ENCODE results near the gene PTPRE. TPM values are rescaled to one million over a fixed set of nuclear protein-coding genes. Genes with fewer than 3 reads are reported as not detected.

PTPRE gene
- total RNA-seq, 4 donors from 2014 or later, result 10.2 to 46.8 (median 28.8) TPM

GRCh38 chr10:128044186-128044585 is 137.3 kb downstream of the PTPRE start:
- no peak for DNase-seq (ENCODE audit: low spot score in 2 of 2)
- Histone ChIP-seq H3K4me3 (no peak overlapping the region), H3K36me3 (no peaks in the 10 kb centered on the region), H3K27ac (no peak overlapping the region), H3K9me3 (no peaks in the 10 kb centered on the region), H3K27me3 (no peaks in the 10 kb centered on the region), H3K4me1 (peaks cover 31% of the 10 kb centered on the region)
- WGBS, result 92% methylated on average over 3 of the region's 3 CpGs
- no peak for TF ChIP-seq POLR2AphosphoS5 (IDR thresholded peaks at IDR 0.05)
- no peak for TF ChIP-seq POLR2A (IDR thresholded peaks at IDR 0.05)
- no peak for TF ChIP-seq EP300 (IDR thresholded peaks at IDR 0.05)
- no peak for TF ChIP-seq CTCF (IDR thresholded peaks at IDR 0.05)

GRCh38 chr10:128044961-128045832 is 138.3 kb downstream of the PTPRE start:
- Histone ChIP-seq H3K4me1 (peaks cover 40% of the 10 kb centered on the region), H3K9me3 (no peaks in the 10 kb centered on the region), H3K27me3 (no peaks in the 10 kb centered on the region), H3K4me3 (no peak overlapping the region), H3K27ac (no peak overlapping the region), H3K36me3 (no peaks in the 10 kb centered on the region)
- 77% methylated on average over 3 of the region's 16 CpGs for WGBS
- TF ChIP-seq POLR2AphosphoS5 (IDR thresholded peaks at IDR 0.05) (no peak), POLR2A (IDR thresholded peaks at IDR 0.05) (no peak), EP300 (IDR thresholded peaks at IDR 0.05) (no peak), CTCF (IDR thresholded peaks at IDR 0.05) (no peak)
- peak in 1 of 2 donors; percentile 42 for DNase-seq (ENCODE audit: low spot score in 2 of 2)

GRCh38 chr10:128045833-128046120 is 138.9 kb downstream of the PTPRE start:
- no peaks in the 10 kb centered on the region for H3K9me3 ChIP-seq
- no peak for DNase-seq (ENCODE audit: low spot score in 2 of 2)
- no peak overlapping the region for H3K27ac ChIP-seq
- peaks cover 45% of the 10 kb centered on the region for H3K4me1 ChIP-seq
- no peaks in the 10 kb centered on the region for H3K36me3 ChIP-seq
- no peaks in the 10 kb centered on the region for H3K27me3 ChIP-seq
- TF ChIP-seq CTCF (IDR thresholded peaks at IDR 0.05) (no peak), POLR2AphosphoS5 (IDR thresholded peaks at IDR 0.05) (no peak), POLR2A (IDR thresholded peaks at IDR 0.05) (no peak), EP300 (IDR thresholded peaks at IDR 0.05) (no peak)
- H3K4me3 ChIP-seq, result no peak overlapping the region
- 88% methylated on average over 6 of the region's 6 CpGs for WGBS

- no peaks in the 10 kb centered on the region for H3K9me3 ChIP-seq
- 74% methylated on average over 23 of the region's 23 CpGs for WGBS
- H3K27me3 ChIP-seq, result no peaks in the 10 kb centered on the region
- H3K4me3 ChIP-seq, result no peak overlapping the region
- TF ChIP-seq POLR2AphosphoS5 (IDR thresholded peaks at IDR 0.05) (no peak), CTCF (IDR thresholded peaks at IDR 0.05) (no peak), EP300 (IDR thresholded peaks at IDR 0.05) (no peak), POLR2A (IDR thresholded peaks at IDR 0.05) (no peak)
- H3K36me3 ChIP-seq, result no peaks in the 10 kb centered on the region
- peaks cover 46% of the 10 kb centered on the region for H3K4me1 ChIP-seq
- no peak overlapping the region for H3K27ac ChIP-seq
- DNase-seq (ENCODE audit: low spot score in 2 of 2), result no peak
Measured at GRCh38 chr10:128046156-128046952, 139.5 kb downstream of the PTPRE start.

- Histone ChIP-seq H3K4me1 (peaks cover 46% of the 10 kb centered on the region), H3K4me3 (peak overlapping the region; percentile 45), H3K27me3 (no peaks in the 10 kb centered on the region), H3K36me3 (peaks cover 2% of the 10 kb centered on the region), H3K9me3 (no peaks in the 10 kb centered on the region), H3K27ac (peak overlapping the region; percentile 85)
- DNase-seq (ENCODE audit: low spot score in 2 of 2), result peak in 1 of 2 donors; percentile 46
- WGBS, result 69% methylated on average over 10 of the region's 10 CpGs
- TF ChIP-seq EP300 (IDR thresholded peaks at IDR 0.05) (no peak), POLR2A (IDR thresholded peaks at IDR 0.05) (no peak), POLR2AphosphoS5 (IDR thresholded peaks at IDR 0.05) (no peak), CTCF (IDR thresholded peaks at IDR 0.05) (no peak)
Measured at GRCh38 chr10:128046953-128047290, 140.0 kb downstream of the PTPRE start.
